Naive thymus-derived CD4-positive, alpha-beta T cell (primary cell): Measurements from ENCODE around the gene WIZ. TPM values are rescaled to one million over a fixed set of nuclear protein-coding genes. Genes with fewer than 3 reads are reported as not detected.
"Not testable (repeated sequence)": the region's sequence is repeated elsewhere in the genome, so short reads cannot be mapped to it uniquely, and the experiment has no call there.

Source experiments
- ATAC-seq: fragments of 150-1000 bp; cut with Tn5 transposase; 2 replicates; pipeline ENCODE4 v1.10.0; 2021; ENCODE audit warnings: mild to moderate bottlenecking, moderate library complexity
- CTCF ChIA-PET: fragments of 350-600 bp; sonication (Branson Sonifier 250); formaldehyde crosslinking; loops from one replicate; lab custom pipeline; 2021; ENCODE audit warnings: antibody characterized with exemption; lab: Charles Lee
- POLR2A ChIA-PET: fragments of 350-600 bp; sonication (Branson Sonifier 250); formaldehyde crosslinking; loops from one replicate; lab custom pipeline; 2021; ENCODE audit warnings: antibody characterized with exemption, inconsistent platforms; lab: Charles Lee
- DNase-seq, 9 donors: peaks; one replicate each; pipeline versions ENCODE4 v3.0.0 to v3.0.0-alpha.2; 2020 to 2022; ENCODE audit warnings: mixed read lengths in 1 of 9
- H3K27ac ChIP-seq: one replicate; pipeline ENCODE4 v1.7.0; 2013; ENCODE audit warnings: mild to moderate bottlenecking, low read depth, low read length, moderate library complexity
- H3K27me3 ChIP-seq, 2 donors: one replicate each; pipeline ENCODE4 v1.7.0; 2013; ENCODE audit warnings: low read length in 2 of 2, mild to moderate bottlenecking in 2 of 2, moderate library complexity in 2 of 2; ENCODE audit not compliant: control insufficient read depth in 2 of 2, insufficient read depth in 2 of 2
- H3K36me3 ChIP-seq, 3 experiments: 1 replicate in 2 of 3; 2 replicates in 1 of 3; pipeline ENCODE4 v1.7.0; 2013; ENCODE audit warnings: low read length in 3 of 3, mild to moderate bottlenecking in 3 of 3, moderate library complexity in 1 of 3; ENCODE audit not compliant: insufficient read depth in 3 of 3, control insufficient read depth in 2 of 3
- H3K4me1 ChIP-seq, 2 donors: one replicate each; pipeline ENCODE4 v1.7.0; 2013; ENCODE audit warnings: low read length in 2 of 2, mild to moderate bottlenecking in 2 of 2, moderate library complexity in 1 of 2; ENCODE audit not compliant: control insufficient read depth in 2 of 2, insufficient read depth in 2 of 2
- H3K4me3 ChIP-seq: 2 replicates; pipeline ENCODE4 v1.7.0; 2013; ENCODE audit warnings: mild to moderate bottlenecking, low read length
- H3K9me3 ChIP-seq, 3 experiments: 1 replicate in 2 of 3; 2 replicates in 1 of 3; pipeline ENCODE4 v1.7.0; 2013; ENCODE audit warnings: low read length in 3 of 3; ENCODE audit not compliant: control insufficient read depth in 2 of 3
- H3K27ac Mint-ChIP-seq, 9 donors: one replicate each; pipeline ENCODE4 v1.8.0; 2020 to 2022; ENCODE audit warnings: mixed read lengths in 9 of 9, mild to moderate bottlenecking in 8 of 9, moderate library complexity in 5 of 9, inconsistent platforms in 2 of 9
- H3K27me3 Mint-ChIP-seq, 5 donors: one replicate each; pipeline ENCODE4 v1.8.0; 2021 to 2022; ENCODE audit warnings: mixed read lengths in 5 of 5, mild to moderate bottlenecking in 1 of 5
- H3K36me3 Mint-ChIP-seq, 5 donors: one replicate each; pipeline ENCODE4 v1.8.0; 2020 to 2022; ENCODE audit warnings: mixed read lengths in 5 of 5, mild to moderate bottlenecking in 3 of 5, inconsistent platforms in 1 of 5
- H3K4me1 Mint-ChIP-seq, 7 donors: one replicate each; pipeline ENCODE4 v1.8.0; 2020 to 2022; ENCODE audit warnings: mixed read lengths in 7 of 7, mild to moderate bottlenecking in 3 of 7, inconsistent platforms in 1 of 7
- H3K4me3 Mint-ChIP-seq, 10 donors: one replicate each; pipeline ENCODE4 v1.8.0; 2020 to 2022; ENCODE audit warnings: mild to moderate bottlenecking in 10 of 10, mixed read lengths in 10 of 10, moderate library complexity in 6 of 10, inconsistent platforms in 2 of 10
- H3K9me3 Mint-ChIP-seq, 11 donors: one replicate each; pipeline ENCODE4 v1.8.0; 2020 to 2022; ENCODE audit warnings: mixed read lengths in 11 of 11, mild to moderate bottlenecking in 4 of 11, inconsistent platforms in 1 of 11, moderate library complexity in 1 of 11
- intact Hi-C, 2 donors: fragments of 100-400 bp; cut with micrococcal nuclease; formaldehyde crosslinking; loops; one replicate each; pipeline ENCODE4 v1.15.1; 2023
- polyA plus RNA-seq, 2 donors: library from polyadenylated mRNA; unstranded; fragments of 300-500 nt; fragmentation: Illumina TruSeq; gene quantifications; one replicate each; pipeline ENCODE4 v1.2.3, GENCODE V29; 2021
- total RNA-seq, 6 experiments: library from RNA in 5 of 6; stranded (reverse) in 5 of 6; gene quantifications; 1 replicate in 5 of 6; 2 replicates in 1 of 6; pipeline ENCODE4 v1.2.3 and lab custom pipeline; 2021 to 2026

Gene WIZ
- total and polyA plus RNA-seq, 7 experiments from 2014 or later: 0.91 to 34.9 (median 22.9) TPM

DNA sequence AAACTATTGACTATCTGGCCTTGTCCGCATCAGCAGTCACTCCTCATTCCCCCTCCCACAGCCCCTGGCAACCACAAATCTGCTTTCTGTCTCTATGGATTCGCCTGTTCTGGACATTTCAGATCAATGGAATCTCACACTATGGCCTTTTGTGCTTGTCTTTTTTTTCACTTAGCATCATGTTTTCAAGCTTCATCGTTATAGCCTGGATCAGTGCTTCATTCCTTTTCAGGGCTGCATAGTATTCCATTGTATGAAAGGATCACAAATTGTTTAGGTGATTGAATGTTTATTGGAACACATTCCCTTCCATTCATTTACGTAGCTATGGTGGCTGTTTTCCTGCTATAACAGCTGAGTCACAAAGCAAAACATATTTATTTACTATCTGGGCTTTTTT, 37.3 kb upstream of the WIZ start:
- POLR2A ChIA-PET: no interaction called here
- Mint-ChIP-seq H3K4me3 (no peak overlapping the region), H3K9me3 (peaks cover 0 to 13% (median 0%) of the 10 kb centered on the region in 11 donors), H3K36me3 (no peaks in the 10 kb centered on the region), H3K4me1 (peaks cover 0 to 11% (median 7%) of the 10 kb centered on the region in 7 donors), H3K27ac (no peak overlapping the region), H3K27me3 (peaks cover 0 to 7% (median 0%) of the 10 kb centered on the region in 5 donors)
- Histone ChIP-seq H3K36me3 (no peaks in the 10 kb centered on the region), H3K27ac (no peak overlapping the region), H3K9me3 (no peaks in the 10 kb centered on the region), H3K4me1 (no peaks in the 10 kb centered on the region), H3K27me3 (no peaks in the 10 kb centered on the region), H3K4me3 (no peak overlapping the region)
- intact Hi-C loops: loop anchor here in 1 of 2 donors (2.0 kb wide), 1 partner anchor 16 kb away; no protein-coding TSS in a partner anchor
- CTCF ChIA-PET: interaction anchor here (0.6 kb wide), 1 partner anchor 1123 kb away, joined by 5 read pairs; no protein-coding TSS in a partner anchor
- ATAC-seq: no peak
- DNase-seq: no peak

DNA sequence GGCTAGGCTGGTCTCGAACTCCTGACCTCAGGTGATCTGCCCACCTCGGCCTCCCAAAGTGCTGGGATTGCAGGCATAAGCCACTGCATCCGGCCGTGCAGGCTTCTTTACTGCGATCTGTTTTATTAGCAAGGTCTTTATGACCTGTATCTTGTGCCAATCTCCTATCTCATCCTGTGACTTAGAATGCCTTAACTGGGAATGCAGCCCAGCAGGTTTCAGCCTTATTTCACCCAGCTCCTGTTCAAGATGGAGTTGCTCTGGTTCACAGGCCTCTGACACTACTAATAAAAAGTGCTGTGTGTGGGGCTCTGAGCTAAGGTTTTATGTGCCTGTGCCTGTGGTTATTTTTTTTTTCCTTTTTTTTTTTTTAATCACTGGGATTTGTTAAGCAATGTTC, 36.0 kb upstream of the WIZ start:
- H3K27ac Mint-ChIP-seq, DNase-seq, H3K36me3 Mint-ChIP-seq, H3K4me3 ChIP-seq, ATAC-seq, H3K36me3 ChIP-seq, H3K27ac ChIP-seq, H3K4me3 Mint-ChIP-seq, H3K4me1 ChIP-seq, H3K27me3 ChIP-seq, H3K27me3 Mint-ChIP-seq, H3K9me3 ChIP-seq: not testable (repeated sequence)
- intact Hi-C loops: loop anchor here in 1 of 2 donors (2.0 kb wide), 1 partner anchor 15 kb away; no protein-coding TSS in a partner anchor
- CTCF ChIA-PET: interaction anchor here (0.7 to 1.1 kb wide), 2 partner anchors 70 to 90 kb away, joined by 3 read pairs; no protein-coding TSS in a partner anchor
- POLR2A ChIA-PET: interaction anchor here (0.6 to 0.7 kb wide), 2 partner anchors 839 to 1736 kb away, joined by 3 to 5 read pairs; partner anchors contain the start of gene KLF2
- Mint-ChIP-seq H3K9me3 (peaks cover 0 to 13% (median 0%) of the 10 kb centered on the region in 11 donors), H3K4me1 (peaks cover 0 to 12% (median 9%) of the 10 kb centered on the region in 7 donors)

DNA sequence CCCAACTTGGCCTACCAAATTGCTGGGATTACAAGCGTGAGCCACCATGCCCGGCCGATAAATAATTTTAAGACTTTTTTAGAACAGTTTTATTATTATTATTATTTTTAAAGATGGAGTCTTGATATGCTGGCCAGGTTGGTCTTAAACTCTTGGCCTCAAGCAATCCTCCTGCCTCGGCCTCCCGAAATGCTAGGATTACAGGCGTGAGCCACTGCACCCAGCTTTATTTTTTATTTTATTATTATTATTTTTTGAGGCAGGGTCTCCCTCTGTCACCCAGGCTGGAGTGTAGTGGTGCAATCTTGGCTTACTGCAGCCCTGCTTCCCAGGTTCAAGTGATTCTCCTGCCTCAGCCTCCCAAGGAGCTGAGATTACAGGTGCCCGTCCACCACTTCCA, 31.2 kb upstream of the WIZ start:
- H3K36me3 ChIP-seq, H3K27ac ChIP-seq, H3K9me3 ChIP-seq, H3K36me3 Mint-ChIP-seq, DNase-seq, intact Hi-C loops, H3K4me3 Mint-ChIP-seq, H3K9me3 Mint-ChIP-seq, H3K27ac Mint-ChIP-seq, H3K27me3 Mint-ChIP-seq, H3K27me3 ChIP-seq, H3K4me3 ChIP-seq, ATAC-seq: not testable (repeated sequence)
- peaks cover 13 to 24% of the 10 kb centered on the region in 2 donors for H3K4me1 ChIP-seq
- POLR2A ChIA-PET: interaction anchor here (1.1 to 1.7 kb wide), 2 partner anchors 17 to 73 kb away, joined by 4 to 6 read pairs; no protein-coding TSS in a partner anchor
- H3K4me1 Mint-ChIP-seq: peaks cover 14 to 47% (median 33%) of the 10 kb centered on the region in 7 donors
- CTCF ChIA-PET: interaction anchor here (1.3 kb wide), 1 partner anchor 12 kb away, joined by 3 read pairs; no protein-coding TSS in a partner anchor

DNA sequence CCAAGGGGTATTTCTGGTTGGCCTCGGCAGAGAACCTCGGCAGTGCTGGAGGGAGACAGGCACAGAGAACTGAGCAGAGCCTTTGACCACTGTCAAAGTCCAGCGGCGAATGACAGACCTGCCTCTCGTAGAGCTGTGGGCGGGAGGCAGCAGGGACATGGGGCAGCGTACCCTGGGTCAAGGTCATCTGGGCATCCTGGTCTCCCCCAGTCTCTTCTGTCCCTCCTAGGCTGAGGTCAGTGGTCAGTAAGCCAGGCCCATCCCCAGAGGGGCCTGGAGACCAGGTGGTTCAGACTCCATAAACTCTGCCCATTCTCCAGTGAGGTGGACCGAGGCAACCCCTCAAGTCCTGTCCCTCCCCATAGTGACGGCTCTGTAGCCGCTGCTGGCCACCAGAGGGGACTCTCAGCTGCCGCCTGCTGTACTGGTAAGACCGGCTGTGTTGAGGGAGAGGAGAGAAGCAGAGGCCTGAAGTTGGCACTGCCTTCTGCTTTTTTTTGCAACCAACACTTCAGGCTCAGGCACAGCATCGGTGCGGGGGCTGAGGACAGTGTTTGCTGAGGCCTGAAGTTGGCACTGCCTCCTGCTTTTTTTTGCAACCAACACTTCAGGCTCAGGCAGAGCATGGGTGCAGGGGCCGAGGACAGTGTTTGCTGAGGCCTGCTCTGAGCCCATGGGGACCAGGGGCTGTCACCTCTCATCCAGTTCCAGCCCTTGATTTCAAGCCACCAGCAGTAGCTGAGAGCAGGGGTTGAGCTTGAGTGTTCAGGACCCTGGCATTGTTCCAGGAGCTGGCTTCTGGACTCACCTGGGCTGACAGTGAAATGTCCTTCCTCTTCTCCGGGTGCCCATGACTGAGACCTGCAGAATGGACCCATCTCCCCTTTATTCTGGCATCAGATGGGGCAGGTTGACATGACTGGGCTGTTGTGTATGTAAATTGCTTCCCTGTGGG, 29.9 kb upstream of the WIZ start, which contains the start of gene PGLYRP2:
Gene PGLYRP2, minus strand, starts transcription at position 111 of the 955 bp plus-strand sequence. CDS start 130 bp downstream, outside the sequence.
- Mint-ChIP-seq H3K36me3 (peaks cover 0 to 5% (median 0%) of the 10 kb centered on the region in 5 donors), H3K27me3 (no peaks in the 10 kb centered on the region), H3K9me3 (no peaks in the 10 kb centered on the region), H3K4me1 (peaks cover 16 to 48% (median 33%) of the 10 kb centered on the region in 7 donors), H3K27ac (peak within 1 kb of the TSS in 8 of 9 donors; percentile 33 to 88 (median 61)), H3K4me3 (peak within 1 kb of the TSS in 9 of 10 donors; percentile 1 to 70 (median 46))
- ATAC-seq (peak; percentile 68), DNase-seq (peak in 1 of 9 donors; percentile 27)
- H3K36me3 ChIP-seq: no peaks in the 10 kb centered on the region
- CTCF ChIA-PET: interaction anchor here (0.5 to 1.3 kb wide), 3 partner anchors 9 to 19 kb away, joined by 3 read pairs; no protein-coding TSS in a partner anchor
- no peaks in the 10 kb centered on the region for H3K9me3 ChIP-seq
- no peak within 1 kb of the TSS for H3K27ac ChIP-seq
- peaks cover 13 to 24% of the 10 kb centered on the region in 2 donors for H3K4me1 ChIP-seq
- intact Hi-C loops: no loop called here
- POLR2A ChIA-PET: interaction anchor here (0.6 to 1.7 kb wide), 4 partner anchors 10 to 163 kb away, joined by 3 to 6 read pairs (median 4); no protein-coding TSS in a partner anchor
- H3K4me3 ChIP-seq: no peak within 1 kb of the TSS
- H3K27me3 ChIP-seq: no peaks in the 10 kb centered on the region

DNA sequence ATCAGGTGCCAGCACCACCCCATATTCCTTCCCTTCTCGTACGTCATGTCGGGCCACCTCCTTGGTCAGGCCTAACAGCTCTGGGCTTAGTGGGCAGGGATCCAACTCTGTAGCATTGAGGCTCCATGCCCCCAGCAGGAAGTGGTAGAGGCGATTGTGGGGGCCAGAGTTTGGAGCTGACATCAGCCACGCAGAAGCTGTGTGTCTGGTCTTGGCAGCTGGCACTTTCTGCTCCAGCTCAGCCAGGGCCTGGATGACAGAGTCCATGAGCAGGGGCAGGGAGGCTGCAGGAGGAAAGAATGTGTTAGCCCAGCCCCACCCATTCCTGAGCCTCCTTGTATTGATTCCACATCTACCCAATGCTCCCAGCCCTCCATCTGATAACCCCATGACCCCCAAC, 26.6 kb upstream of the WIZ start:
- CTCF ChIA-PET: interaction anchor here (0.6 kb wide), 1 partner anchor 11 kb away, joined by 5 read pairs; no protein-coding TSS in a partner anchor
- no peaks in the 10 kb centered on the region for H3K36me3 ChIP-seq
- peak overlapping the region in 2 of 9 donors; percentile 1 to 18 for H3K27ac Mint-ChIP-seq

DNA sequence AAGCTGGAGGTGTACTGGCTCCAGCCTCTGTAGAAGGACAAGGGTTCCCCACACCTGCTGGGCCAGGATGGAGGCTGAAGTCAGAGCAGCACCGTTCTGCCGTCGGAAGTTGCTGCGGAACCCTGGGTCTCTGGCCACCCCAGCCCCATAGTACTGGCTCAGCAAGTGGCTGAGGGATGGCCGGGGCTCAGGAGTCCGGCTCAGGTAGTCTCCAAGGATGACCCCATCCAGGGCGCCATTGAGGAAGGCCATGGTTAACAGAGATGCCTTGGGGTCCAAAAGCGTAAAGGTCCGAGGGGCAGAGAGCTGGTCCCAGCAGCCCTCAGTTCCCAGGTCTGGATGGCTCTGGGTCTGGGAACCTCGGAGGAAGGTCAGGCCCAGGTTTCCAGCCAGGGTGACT, 25.9 kb upstream of the WIZ start:
- H3K4me3 Mint-ChIP-seq: no peak overlapping the region
- CTCF ChIA-PET: no interaction called here

More for the DNA sequence above, 26.6 kb upstream of the WIZ start:
- POLR2A ChIA-PET: no interaction called here
- H3K27ac ChIP-seq: no peak overlapping the region
- Mint-ChIP-seq H3K4me1 (peaks cover 15 to 49% (median 34%) of the 10 kb centered on the region in 7 donors), H3K9me3 (no peaks in the 10 kb centered on the region), H3K27me3 (no peaks in the 10 kb centered on the region), H3K36me3 (peaks cover 0 to 5% (median 0%) of the 10 kb centered on the region in 5 donors), H3K4me3 (no peak overlapping the region)
- intact Hi-C loops: no loop called here
- peaks cover 13 to 24% of the 10 kb centered on the region in 2 donors for H3K4me1 ChIP-seq
- H3K9me3 ChIP-seq: no peaks in the 10 kb centered on the region
- H3K4me3 ChIP-seq: no peak overlapping the region
- no peak for DNase-seq
- no peak for ATAC-seq
- no peaks in the 10 kb centered on the region for H3K27me3 ChIP-seq

More for the DNA sequence above, 25.9 kb upstream of the WIZ start:
- Mint-ChIP-seq H3K9me3 (no peaks in the 10 kb centered on the region), H3K36me3 (peaks cover 0 to 5% (median 0%) of the 10 kb centered on the region in 5 donors), H3K27ac (no peak overlapping the region), H3K4me1 (peaks cover 15 to 49% (median 34%) of the 10 kb centered on the region in 7 donors), H3K27me3 (no peaks in the 10 kb centered on the region)
- peaks cover 13 to 24% of the 10 kb centered on the region in 2 donors for H3K4me1 ChIP-seq
- DNase-seq: no peak
- no peaks in the 10 kb centered on the region for H3K27me3 ChIP-seq
- no peaks in the 10 kb centered on the region for H3K9me3 ChIP-seq
- H3K36me3 ChIP-seq: no peaks in the 10 kb centered on the region
- H3K27ac ChIP-seq: no peak overlapping the region
- ATAC-seq: no peak
- POLR2A ChIA-PET: no interaction called here
- H3K4me3 ChIP-seq: no peak overlapping the region
- intact Hi-C loops: no loop called here
